Measurements from ENCODE around the gene KERA.
A peak's percentile ranks its signal among the peaks of the same experiment; 100 is the strongest.

Gene KERA

DNA sequence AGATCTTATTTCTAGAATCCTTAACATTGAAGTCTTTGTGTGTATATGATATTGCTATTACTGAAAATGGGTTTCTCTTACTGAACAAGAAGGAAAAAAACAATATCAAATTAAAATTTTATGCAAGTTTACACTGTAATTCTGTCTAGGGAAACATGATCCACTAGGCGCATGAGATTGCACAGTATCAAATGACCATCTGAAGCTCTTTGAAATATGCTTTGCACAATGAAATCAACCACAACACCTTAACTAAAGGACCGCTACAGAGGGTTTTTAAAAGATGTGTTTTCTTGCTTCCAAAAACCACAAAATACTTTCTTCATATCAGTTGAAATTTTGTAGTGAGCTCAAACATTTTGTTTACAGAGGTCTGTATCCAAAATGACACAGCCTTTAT lies 15.1 kb upstream of the KERA start:
- no peak for DNase-seq

DNA sequence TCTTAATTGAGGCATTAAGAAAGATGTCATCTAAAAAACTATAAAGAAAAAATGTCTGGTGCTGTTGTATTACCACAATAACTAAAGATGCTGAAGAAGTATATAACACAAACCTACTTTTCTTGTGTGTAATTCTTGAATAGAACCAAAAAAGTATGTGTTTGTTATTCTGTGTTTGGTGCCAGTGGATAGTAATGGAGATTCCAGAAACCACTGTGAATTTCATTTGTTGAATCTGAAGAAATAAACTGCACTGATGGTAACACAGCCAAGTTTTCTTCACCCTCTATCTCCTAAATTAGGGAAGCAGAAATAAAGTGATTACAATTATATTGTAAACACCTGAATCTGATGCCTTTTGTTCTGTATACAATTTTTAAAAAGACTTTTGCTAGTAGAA lies 13.1 kb upstream of the KERA start:
- no peak for DNase-seq

DNA sequence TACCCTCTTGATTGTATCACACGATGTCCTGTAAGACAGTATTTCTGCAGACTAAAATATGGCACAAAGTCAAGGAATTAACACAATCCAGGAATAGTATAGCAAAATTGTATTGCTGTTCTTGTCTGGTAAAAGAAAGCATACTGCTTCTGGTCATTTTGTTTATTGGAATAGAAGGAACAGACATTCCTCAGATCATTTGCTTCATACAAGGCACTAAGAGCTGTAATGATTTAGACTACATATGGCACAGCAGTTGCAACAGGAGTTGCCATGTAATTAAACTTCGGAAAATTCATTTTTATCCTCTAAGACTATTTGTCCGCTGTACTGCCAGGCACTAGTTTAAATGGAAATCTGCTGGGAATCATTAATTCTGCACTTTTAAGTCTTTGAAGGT lies 7.6 kb upstream of the KERA start:
- no peak for DNase-seq

DNA sequence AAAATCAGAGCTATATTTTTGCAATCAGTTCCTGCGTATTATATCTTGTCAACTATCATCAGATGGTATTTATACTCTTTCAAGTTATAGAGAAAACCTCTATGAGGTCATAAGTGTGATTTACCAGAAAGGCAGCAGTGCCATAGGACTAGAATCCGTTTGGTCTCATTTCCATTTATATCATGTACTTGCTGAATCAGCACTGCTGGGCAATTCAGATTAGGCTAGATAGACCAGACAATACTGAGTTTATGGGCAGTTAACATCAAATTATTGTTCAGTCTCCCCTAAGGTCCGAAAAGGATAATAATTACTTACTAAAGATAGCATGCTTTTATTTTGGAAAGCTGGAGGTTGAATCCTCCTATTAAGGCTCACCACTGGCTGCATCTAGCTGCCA lies 6.8 kb upstream of the KERA start:
- DNase-seq, result no peak

DNA sequence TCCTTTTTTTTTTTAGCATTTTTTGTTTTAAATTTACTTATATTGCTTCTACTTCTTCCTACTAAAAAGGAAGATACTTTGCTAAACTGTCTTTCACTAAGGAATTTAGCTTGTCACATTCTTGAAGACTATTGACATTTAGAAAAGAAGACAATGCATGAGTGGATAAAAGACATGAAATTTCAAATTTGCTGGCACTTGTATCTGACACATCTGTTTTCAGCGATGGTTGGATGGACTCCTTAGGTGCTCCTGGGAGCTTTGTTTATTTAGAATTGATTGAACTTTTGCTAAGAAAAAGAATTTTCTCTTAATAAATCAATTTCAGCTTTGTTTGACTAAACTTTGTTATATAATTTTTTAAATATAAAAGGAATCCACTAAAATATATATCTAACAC lies 3.3 kb upstream of the KERA start:
- no peak for DNase-seq

DNA sequence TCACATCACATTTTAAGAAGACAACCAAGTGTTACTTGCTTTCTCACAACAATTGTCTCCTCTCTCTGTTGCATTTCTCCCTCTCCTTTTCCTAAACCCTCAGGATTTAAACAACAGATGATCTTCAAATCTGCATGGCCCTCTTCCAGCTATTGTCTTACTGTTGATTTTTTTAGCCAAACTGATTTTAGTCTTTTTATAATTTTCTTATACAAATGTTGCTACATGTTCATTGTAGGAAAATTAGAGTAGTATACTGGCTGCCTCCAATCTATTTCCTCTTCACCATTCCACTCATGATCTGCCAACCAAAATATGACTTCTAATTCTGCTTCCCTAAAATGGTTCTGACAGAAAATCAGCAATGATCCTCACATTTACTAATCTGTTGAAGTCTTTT lies 1.4 kb upstream of the KERA start:
- no peak for DNase-seq

DNA sequence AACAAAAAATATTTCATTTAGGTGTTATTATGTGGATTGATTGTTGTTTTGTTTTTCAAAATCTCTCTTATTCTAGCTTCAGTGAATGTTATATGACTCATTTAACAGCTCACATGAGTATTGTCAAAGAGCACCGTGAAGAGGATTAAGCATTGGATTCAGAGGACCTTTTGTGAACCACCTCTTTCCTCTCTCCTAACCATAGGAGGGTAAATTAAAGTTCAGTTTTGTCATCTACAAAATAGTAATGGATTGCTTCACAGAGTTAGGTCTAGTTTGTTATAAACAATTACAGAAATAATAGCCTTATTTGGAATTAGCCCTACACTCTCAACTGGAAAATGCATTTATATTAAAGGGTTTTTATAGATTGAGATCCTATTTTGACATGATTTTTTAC lies 962 bp upstream of the KERA start:
- no peak for DNase-seq

DNA sequence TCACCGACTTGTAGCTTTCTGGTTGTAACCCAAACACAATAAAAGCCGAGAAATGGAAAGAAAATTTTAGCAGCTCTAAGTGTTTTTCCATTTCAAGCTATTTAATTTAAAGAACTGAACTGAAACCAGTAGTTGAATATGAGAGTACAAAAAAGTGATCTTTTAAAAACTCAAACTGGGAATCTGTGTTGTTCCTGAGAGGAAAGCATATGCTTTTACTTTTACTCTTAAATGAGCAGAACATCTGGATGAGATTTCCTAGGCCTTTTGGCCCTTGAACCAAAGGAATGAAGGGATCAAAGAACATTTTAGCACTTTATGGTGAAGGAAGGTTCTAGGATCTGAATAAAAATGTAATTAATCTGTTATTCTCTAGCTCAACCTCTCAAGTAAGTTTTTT lies 1.3 kb downstream of the KERA start:
- no peak for DNase-seq

DNA sequence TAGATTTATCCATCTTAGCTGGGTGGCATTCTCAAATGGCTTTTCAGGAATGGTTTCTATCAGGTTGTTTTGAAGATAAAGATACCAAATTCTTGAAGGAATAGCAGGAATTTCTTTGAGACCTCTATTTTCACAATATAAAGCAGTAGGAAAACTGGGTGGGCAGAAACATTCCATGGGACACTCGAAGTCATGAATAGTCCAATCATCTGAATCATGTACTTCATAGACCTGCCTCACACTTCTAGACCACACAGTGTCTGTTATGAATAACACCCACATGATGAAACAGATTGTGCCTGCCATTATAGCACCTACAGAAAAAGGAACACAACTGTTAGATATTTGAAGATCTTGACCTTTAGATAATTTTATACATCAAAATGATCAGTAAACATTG lies 1.8 kb downstream of the KERA start:
- peak; percentile 56 for DNase-seq

DNA sequence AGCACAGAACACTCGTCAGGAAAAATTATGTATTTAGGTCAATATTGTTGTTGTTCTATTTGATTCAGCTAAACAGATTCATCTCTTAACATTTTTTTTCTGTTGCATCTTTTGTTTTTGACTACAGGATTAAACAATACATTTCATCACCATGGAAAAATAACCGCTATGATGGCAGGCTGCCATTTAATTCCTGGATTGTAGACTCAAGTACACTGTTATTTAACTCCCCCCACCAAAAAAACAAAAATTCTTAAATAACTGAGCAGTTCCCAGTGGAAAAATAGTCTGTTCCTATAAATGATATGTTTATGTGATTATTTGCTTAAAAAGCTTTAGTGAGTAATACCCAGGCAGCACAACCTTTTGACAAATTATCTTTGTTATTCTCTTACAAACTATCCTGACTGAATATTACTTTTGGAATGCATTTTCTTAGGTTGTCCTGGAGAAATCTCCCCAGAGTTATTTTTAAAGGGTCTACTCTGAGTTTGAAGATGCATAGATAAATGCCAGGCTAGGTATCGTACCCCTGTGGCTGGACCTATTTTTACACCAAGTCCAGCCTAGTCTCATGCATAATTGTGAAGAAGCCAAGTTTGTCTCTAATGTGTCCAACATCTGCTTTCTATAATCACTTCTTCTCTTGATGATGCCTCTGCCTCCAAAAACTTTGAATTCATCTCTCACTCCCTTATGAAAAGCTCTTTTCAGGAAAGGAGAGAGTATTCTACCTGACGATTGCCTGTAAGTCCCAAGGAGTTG lies 3.7 kb downstream of the KERA start:
- DNase-seq, result peak; percentile 89

DNA sequence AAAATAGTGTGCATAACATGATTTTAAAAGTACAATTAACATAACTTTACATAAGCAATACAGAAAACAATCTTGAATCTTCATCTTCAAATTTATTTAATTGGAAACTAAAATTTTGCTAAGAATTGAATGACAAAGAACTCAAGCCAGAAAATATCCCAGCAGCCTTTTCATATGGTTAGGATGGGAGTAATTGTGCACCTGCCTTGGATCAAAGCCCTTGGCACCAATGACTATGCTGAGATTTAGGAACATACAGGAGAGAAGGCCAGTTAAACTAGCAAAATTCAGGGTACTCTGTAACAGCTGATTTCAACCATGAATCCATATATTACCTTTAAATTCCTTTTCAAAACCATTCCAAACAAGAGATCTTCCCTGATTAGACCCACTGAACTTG lies 5.8 kb downstream of the KERA start:
- no peak for DNase-seq

DNA sequence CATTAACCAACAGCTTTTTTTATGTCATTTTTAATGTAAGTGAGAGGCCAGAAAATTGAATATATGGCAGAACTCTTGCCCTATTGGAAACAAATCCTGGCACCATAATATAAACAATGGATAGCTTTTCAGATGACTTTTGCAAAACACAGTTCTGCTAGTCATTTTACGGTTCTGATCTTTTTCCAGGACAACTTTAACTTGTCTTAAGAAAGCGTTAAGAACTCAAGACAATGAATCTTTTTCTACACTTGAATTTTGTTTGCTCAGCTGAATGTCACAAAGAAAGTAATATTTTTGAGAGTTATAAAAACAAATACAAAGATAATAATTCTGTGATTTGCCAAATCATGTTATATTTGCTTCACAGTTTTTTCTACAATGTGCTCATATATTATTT lies 13.2 kb downstream of the KERA start:
- DNase-seq, result no peak

DNA sequence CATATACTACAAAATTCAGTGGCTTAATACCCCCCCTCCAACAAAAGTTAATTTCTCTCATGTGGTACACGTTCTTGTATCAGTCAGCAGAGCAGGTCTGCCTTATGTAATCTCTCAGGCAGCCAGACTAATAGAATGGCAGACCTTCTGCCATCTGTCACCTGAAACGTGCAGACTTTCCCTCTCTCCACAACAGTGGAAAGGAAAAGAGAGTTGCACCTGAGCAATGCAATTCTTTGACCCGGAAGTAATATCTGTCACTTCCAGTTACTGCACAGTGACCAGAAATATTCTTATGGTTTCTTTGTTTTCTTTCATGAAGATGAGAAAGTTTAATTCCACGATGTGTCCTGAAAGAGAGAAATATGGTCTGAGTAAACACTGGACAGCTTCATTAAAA lies 14.4 kb downstream of the KERA start:
- no peak for DNase-seq

DNA sequence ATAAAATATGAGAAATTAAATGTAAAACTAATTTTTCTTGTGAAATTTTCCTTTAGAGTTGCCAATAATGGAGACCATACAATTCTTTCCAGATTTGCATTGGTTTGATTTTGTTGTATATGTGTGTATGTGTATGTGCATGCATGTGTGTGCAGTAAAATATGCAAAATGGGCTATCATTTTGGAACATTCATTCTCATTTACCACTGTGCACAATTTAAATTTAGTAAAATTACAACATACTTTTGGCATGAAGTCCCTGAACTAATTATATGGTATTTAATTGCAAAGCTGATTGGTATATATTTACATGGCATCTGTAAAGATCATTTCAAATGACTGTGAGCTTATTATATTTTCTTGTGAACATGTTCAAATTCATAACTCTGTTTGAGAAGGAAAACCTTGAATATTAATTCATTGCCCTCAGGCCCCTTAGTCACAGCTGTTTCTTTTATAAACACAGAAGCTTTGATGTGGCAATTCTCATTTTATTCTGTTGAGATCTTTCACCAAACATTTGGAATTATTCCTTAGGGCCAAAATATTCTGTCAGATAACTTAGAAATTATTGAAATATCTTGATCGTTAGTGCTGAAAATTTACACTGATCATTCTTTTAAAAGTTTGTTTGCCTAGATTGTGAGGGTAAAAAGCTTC lies 17.6 kb downstream of the KERA start:
- peak; percentile 36 for DNase-seq

DNA sequence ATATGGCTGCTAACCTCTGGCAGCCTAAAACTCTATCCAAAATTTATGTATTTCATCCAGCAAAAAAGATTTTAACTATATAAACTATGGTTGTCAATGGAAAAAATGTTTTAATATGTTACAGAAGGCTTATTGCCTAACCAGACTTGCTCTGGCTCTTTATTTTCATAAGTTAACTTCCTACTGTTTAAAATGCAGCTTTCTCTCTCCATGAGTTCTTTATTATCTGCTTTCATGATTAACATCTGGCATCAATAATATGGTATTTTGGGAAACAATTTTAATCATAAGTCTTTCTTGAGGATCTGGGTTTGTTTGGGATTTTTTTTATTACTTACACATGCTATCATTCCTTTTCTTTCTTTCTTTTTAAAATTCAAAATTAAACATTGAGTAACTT lies 20.5 kb downstream of the KERA start:
- peak; percentile 81 for DNase-seq

DNA sequence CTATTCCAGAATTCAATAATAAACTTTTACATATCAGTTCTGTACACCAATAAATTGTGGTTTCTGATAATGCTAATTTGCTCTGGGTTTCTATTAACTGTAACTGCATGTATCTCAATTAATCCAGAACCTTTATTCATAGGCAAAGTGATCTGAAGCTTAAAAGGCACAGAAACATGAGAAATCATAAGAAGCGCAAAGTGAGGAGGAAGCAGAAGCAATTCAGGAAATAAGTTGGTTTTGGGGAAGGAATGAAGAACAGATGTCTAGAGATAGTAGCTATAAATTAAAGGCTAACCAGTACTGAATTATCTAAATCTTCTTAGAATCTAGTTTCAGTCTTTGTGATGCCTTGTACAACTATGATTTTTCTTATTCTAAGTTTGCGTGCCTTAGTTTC lies 24.6 kb downstream of the KERA start:
- DNase-seq, result no peak

DNA sequence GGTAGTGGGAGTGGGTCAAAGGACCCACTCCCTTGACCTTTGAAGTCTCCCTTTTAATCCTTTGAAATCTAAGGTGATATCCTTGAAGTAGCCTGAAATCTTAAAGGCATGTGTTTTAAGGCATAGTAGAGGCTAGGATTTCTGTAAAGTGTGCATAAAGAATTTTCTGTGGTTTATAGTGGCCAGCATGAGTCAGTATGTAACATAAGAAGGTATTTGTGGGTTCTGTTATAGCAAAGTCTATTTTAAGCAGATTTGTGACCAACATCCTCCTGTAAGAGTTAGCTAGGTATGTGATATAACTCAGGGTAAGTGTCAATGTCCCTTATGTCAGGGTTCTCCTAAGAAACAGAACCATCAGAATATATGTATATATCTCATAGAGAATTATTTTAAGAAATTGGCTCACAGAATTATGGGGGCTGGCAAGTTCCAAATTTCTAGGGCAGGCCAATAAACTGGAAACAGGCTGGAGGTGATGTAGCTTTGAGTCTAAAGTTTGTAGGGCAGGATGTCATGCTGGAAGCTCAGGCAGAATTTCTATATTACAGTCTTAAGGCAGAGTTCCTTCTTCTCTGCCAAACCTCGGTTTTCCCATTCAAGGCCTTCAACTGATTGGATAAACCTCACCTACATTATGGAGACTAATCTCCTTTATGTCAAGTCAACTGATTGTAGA lies 34.4 kb downstream of the KERA start:
- peak; percentile 86 for DNase-seq

DNA sequence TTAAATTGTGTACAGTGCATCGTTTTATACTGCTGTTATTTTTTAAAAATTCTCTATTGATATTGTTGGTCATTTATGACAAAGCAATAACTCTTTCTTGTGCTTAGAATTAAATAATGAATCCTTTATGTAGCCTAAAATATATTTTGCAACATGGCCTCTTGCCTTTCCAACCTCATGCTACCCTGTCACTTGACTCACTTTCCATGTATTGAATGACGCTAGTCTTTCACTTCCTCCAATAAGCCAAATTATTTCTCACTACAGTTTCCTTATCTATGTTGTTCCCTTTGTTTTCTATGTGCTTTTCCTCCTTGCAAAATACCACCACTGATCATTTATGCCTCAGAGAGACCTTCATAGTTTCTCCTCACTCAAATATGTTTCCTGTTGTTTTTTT lies 36.7 kb downstream of the KERA start:
- DNase-seq, result no peak

DNA sequence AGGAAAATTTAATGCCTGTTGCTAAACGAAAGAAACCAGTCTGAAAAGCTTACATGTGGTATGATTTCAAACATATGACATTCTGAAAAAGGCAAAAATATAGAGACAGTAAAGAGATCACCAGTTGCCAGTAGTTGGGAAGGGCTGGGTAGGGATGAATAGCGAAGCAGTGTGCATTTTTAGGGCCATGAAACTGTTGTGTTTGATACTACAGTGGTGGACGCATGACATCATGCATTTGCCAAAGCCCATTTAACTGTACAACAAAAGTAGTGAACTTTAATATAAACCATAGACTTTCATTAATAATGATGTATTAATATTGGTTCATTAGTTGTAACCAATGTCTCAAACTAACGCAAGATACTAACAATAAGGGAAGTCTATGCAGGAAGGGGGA lies 38.4 kb downstream of the KERA start:
- no peak for DNase-seq

DNA sequence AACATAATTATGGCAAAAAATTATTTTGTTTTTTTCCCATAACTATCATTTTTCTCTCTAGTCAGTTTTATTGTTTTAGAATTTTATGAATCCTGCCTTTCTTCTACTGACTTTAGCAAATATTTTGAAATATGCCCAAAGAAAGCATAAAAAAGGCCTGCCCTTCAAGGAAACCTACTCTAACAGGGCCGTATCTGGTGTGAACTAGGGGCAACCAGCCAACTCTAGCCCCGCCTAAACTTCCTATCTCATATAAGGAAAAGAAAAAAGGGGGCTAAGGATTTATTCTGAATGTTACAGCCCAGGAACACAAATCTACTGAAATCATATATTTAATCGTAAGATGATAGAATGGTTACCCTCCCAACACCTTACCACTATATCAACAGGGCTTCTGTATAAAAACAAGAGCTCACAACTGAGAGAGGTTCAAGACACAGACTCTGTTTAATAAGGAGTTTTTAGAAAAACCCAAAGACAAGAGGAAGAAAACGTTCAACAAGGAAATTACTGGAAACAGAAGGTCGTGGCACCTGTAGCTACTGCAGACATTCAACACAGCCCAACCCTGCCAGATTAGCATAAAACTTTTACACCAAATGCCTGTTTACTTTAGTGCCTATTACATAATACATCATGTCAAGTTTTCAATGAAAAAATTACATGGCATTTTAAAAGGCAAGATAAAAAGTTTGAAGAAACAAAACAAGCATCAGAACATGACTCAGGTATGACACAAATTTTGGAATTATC lies 40.1 kb downstream of the KERA start:
- DNase-seq, result no peak

DNA sequence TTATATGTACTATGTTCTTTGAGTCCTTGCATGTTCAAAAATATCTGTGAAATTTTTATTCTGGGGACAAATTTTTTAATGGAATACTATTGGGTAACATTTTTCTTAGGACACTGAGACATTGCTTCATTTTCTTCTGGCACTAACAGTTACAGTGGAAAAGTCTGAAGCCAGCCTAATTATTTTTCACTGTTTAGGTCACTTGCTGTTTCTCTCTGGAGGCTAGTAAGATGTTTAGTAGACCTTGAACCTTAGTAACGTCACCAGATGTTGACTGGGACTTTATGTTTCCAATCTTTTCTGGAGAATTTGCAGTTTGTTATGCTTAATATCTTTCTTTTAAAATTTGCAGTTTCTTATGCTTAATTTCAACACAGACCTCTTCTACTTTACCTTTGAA lies 40.8 kb downstream of the KERA start:
- no peak for DNase-seq

DNA sequence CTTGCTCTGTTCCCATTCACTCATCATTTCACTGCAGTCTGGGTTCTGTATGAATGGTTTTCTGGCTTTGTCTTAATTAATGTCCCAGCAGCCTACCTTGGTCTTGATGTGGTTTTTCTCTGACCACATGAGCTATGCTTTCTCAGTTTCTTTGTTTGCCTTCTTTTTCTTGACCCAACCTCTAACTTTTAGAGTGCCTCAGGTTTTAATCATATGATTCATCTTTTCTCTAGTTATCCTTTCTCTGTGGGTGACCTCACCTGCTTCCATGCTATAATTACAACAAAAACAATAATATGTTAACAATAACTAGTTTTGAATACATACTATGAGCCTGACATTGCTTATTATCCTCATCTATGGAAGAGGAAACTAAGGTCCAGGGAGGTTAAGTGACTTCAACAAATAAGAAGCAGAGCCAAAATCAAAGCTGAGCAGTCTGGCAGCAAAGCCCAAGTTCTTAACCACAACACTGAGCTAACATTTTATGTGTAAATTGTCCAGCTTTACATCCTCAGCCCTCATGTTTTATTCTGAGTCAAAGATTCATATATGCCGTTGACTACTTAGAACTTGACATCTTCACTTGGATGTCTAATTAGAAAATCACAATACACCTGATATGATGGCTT lies 48.4 kb downstream of the KERA start:
- DNase-seq, result no peak

All from fibroblast of skin of scalp (primary cell).